ENCODE measurements around the gene UPP1. TPM values are rescaled to one million over a fixed set of nuclear protein-coding genes. Genes with fewer than 3 reads are reported as not detected.

The UPP1 gene
- 100 to 1,000 TPM; 125 to 171 (median 166) TPM for polyA plus RNA-seq

DNA sequence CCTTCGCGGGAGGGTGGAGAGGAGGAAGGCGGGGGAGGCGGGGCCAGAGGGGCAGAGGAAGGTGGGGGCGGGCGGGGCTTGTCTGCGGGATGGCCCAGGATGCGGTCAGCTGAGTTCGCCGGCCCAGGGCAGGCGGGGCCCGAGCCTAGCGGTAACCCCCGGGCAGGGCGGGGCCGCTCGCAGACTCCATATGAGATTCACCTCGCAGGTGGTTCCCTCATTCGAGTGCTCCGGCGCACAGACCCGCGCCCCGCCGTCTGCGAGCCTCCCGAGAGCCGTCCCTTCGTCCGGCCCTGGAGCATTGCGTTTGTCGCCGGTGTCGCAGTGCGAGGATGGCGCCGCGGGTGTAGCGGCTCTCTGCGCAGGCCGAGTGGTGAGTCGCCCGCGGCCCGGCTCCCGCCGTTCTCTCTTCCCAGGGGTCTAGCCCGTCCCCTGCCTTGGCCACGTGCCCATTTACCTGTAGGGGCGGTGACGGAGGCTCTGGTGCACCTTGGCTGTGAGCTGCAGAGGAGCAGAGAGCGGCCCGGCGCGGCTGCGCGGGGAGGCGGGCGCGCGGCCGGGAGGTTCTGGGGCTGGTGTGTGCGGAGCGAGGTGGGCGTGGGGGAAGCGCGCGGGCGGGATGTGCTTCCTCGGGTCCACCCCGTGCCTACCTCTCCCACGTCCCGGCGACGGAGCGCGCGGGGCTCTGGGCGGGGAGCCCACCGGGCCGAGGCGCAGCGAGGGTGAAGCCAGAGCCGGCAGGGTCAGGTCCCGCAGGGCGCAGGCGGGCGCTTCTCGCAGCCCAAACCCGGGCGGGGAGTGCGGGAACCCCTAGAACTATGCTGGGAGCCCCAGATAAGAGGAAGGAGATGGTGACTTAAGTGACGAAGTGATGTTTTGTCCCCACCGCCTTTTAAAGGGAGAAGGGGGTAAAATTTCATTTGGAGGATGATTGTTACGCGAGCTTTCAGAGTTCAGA lies at the start of gene UPP1:
Gene UPP1 (plus strand): TSS at position 220 of the 958 bp plus-strand sequence. CDS start 5,519 bp downstream, outside the sequence.
- H3K9me3 Mint-ChIP-seq, result no peaks in the 10 kb centered on the region
- H3K36me3 Mint-ChIP-seq, result peaks cover 5 to 36% (median 17%) of the 10 kb centered on the region in 3 donors
- peak within 1 kb of the TSS; percentile 94 to 97 (median 96) for H3K27ac Mint-ChIP-seq
- DNase-seq, result peak in 2 of 3 donors; percentile 51 to 56
- peaks cover 13 to 35% (median 24%) of the 10 kb centered on the region in 3 donors for H3K27me3 Mint-ChIP-seq (ENCODE audit: low read depth in 3 of 3)
- H3K4me3 Mint-ChIP-seq, result peak within 1 kb of the TSS; percentile 84 to 96 (median 89)
- peaks cover 77 to 85% of the 10 kb centered on the region in 2 donors for H3K4me1 Mint-ChIP-seq

DNA sequence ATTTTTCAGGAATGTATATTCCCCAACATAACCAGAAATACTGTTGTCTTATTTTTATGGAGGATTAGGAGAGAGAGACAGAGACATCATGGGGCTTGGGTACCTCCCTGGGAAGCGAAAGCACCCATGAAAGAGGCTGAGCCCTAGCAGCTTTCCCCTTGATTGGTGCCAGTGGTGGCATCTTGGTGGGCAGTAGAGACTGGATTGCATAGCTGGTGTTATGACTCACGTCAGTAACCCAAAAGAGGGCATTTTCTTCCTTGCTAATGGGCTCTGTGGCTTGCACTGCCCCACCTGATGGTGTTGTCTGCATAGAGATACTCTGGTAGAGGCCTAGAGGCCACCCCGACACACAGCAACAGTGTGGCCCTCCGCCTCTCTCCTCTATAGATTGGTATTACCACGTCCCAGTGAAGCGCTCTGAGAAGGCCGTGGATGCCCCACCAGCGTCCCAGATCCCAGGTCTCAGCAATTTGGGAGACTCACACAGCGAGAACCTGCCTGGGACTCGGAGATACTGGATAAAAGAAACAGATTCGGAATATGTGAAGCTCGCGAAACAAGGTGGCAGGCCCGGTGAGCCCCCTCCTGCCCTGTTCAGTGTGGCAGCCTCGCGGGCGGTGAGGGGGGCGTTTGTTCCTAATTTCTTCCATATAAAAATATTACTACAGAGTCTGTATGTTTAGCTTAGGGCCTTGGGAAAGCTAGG lies 48.0 kb upstream of the UPP1 start:
- no peaks in the 10 kb centered on the region for H3K36me3 Mint-ChIP-seq
- H3K4me3 Mint-ChIP-seq, result no peak overlapping the region
- peaks cover 22 to 36% of the 10 kb centered on the region in 2 donors for H3K4me1 Mint-ChIP-seq
- peaks cover 4 to 9% (median 7%) of the 10 kb centered on the region in 3 donors for H3K27me3 Mint-ChIP-seq (ENCODE audit: low read depth in 3 of 3)
- no peak overlapping the region for H3K27ac Mint-ChIP-seq
- no peak for DNase-seq
- no peaks in the 10 kb centered on the region for H3K9me3 Mint-ChIP-seq

GRCh38 chr7:48041653-48041970 lies 47.5 kb upstream of the UPP1 start:
- Mint-ChIP-seq H3K27ac (no peak overlapping the region), H3K4me3 (no peak overlapping the region), H3K36me3 (no peaks in the 10 kb centered on the region), H3K4me1 (peaks cover 23 to 36% of the 10 kb centered on the region in 2 donors), H3K27me3 (ENCODE audit: low read depth in 3 of 3) (peaks cover 0 to 6% (median 5%) of the 10 kb centered on the region in 3 donors), H3K9me3 (no peaks in the 10 kb centered on the region)
- DNase-seq, result no peak

GRCh38 chr7:48042216-48042615 lies 46.8 kb upstream of the UPP1 start:
- DNase-seq, result no peak
- peaks cover 0 to 3% (median 3%) of the 10 kb centered on the region in 3 donors for H3K27me3 Mint-ChIP-seq (ENCODE audit: low read depth in 3 of 3)
- no peaks in the 10 kb centered on the region for H3K9me3 Mint-ChIP-seq
- no peak overlapping the region for H3K27ac Mint-ChIP-seq
- H3K4me3 Mint-ChIP-seq, result no peak overlapping the region
- no peaks in the 10 kb centered on the region for H3K36me3 Mint-ChIP-seq
- peaks cover 28 to 37% of the 10 kb centered on the region in 2 donors for H3K4me1 Mint-ChIP-seq

- H3K27ac Mint-ChIP-seq, result no peak overlapping the region
- H3K4me3 Mint-ChIP-seq, result no peak overlapping the region
- H3K9me3 Mint-ChIP-seq, result no peaks in the 10 kb centered on the region
- peaks cover 0 to 3% (median 3%) of the 10 kb centered on the region in 3 donors for H3K27me3 Mint-ChIP-seq (ENCODE audit: low read depth in 3 of 3)
- DNase-seq, result no peak
- H3K4me1 Mint-ChIP-seq, result peaks cover 28 to 37% of the 10 kb centered on the region in 2 donors
- H3K36me3 Mint-ChIP-seq, result no peaks in the 10 kb centered on the region
Observed at GRCh38 chr7:48042636-48043035, 46.4 kb upstream of the UPP1 start.

GRCh38 chr7:48045195-48045765 lies 43.8 kb upstream of the UPP1 start:
- H3K9me3 Mint-ChIP-seq, result no peaks in the 10 kb centered on the region
- peak overlapping the region; percentile 55 to 70 (median 61) for H3K4me3 Mint-ChIP-seq
- DNase-seq, result peak; percentile 36 to 54 (median 44)
- no peaks in the 10 kb centered on the region for H3K36me3 Mint-ChIP-seq
- H3K4me1 Mint-ChIP-seq, result peaks cover 45 to 51% of the 10 kb centered on the region in 2 donors
- H3K27me3 Mint-ChIP-seq (ENCODE audit: low read depth in 3 of 3), result peaks cover 0 to 8% (median 3%) of the 10 kb centered on the region in 3 donors
- H3K27ac Mint-ChIP-seq, result peak overlapping the region in 4 of 6 donors; percentile 0 to 76 (median 39)

GRCh38 chr7:48046458-48046857 lies 42.6 kb upstream of the UPP1 start:
- peak overlapping the region in 4 of 6 donors; percentile 8 to 76 (median 46) for H3K27ac Mint-ChIP-seq
- no peaks in the 10 kb centered on the region for H3K9me3 Mint-ChIP-seq
- H3K4me1 Mint-ChIP-seq, result peaks cover 47 to 52% of the 10 kb centered on the region in 2 donors
- H3K4me3 Mint-ChIP-seq, result peak overlapping the region; percentile 36 to 65 (median 53)
- no peaks in the 10 kb centered on the region for H3K36me3 Mint-ChIP-seq
- peaks cover 0 to 8% (median 3%) of the 10 kb centered on the region in 3 donors for H3K27me3 Mint-ChIP-seq (ENCODE audit: low read depth in 3 of 3)
- peak; percentile 44 to 58 (median 52) for DNase-seq

- no peak overlapping the region for H3K4me3 Mint-ChIP-seq
- H3K27ac Mint-ChIP-seq, result no peak overlapping the region
- no peaks in the 10 kb centered on the region for H3K36me3 Mint-ChIP-seq
- H3K4me1 Mint-ChIP-seq, result peaks cover 47 to 52% of the 10 kb centered on the region in 2 donors
- peaks cover 0 to 8% (median 4%) of the 10 kb centered on the region in 3 donors for H3K27me3 Mint-ChIP-seq (ENCODE audit: low read depth in 3 of 3)
- DNase-seq, result no peak
- H3K9me3 Mint-ChIP-seq, result no peaks in the 10 kb centered on the region
Observed at GRCh38 chr7:48048113-48048512, 41.0 kb upstream of the UPP1 start.

DNA sequence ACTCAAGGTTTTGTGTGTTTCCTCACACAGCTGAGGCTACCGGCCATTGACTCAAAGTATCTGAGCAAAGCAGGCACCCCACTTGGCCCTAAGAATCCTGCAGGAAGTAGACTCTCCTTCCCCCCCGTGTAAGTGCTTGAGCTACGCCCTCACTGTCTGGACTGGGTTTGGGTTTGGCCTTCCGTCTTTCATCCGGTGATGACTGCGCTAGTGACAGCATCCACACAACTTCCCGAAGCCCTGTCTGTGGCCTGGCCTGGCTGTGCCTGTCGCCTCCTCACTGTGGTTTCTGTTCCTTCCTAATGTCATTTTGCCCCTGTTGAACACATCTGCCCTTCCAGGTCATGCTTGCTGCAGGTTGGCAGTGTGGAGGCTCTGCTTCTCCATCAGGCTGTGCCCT lies 39.2 kb upstream of the UPP1 start:
- Mint-ChIP-seq H3K27ac (peak overlapping the region in 5 of 6 donors; percentile 8 to 81 (median 52)), H3K4me1 (peaks cover 39 to 41% of the 10 kb centered on the region in 2 donors)
- peak; percentile 30 to 37 (median 33) for DNase-seq

DNA sequence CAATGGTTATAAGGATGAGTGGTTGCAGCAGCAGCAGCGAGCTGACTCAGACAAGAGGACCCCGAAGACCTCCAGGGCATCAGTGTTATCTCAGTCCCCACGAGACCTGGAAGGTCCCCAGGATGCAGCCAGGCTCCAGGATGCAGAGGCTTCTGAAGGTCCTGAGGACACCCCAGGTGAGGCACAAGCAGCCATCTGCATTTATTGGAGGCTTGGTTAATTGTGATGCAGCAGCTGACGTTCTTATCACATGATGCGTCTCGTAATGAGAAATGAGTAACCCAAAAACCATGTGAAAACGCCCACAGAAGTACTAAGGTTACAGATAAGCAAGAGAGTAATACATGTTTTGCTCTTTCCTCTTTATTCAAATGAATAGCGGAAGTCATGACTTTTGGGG lies 36.3 kb upstream of the UPP1 start:
- Mint-ChIP-seq H3K4me1 (peaks cover 15 to 20% of the 10 kb centered on the region in 2 donors), H3K4me3 (no peak overlapping the region), H3K36me3 (peaks cover 3 to 8% (median 4%) of the 10 kb centered on the region in 3 donors), H3K9me3 (peaks cover 0 to 6% (median 0%) of the 10 kb centered on the region in 6 donors), H3K27me3 (ENCODE audit: low read depth in 3 of 3) (peaks cover 3 to 8% (median 3%) of the 10 kb centered on the region in 3 donors), H3K27ac (no peak overlapping the region)
- no peak for DNase-seq

More for the DNA sequence above, 39.2 kb upstream of the UPP1 start:
- Mint-ChIP-seq H3K4me3 (peak overlapping the region in 1 of 5 donors; percentile 5), H3K9me3 (no peaks in the 10 kb centered on the region), H3K36me3 (no peaks in the 10 kb centered on the region), H3K27me3 (ENCODE audit: low read depth in 3 of 3) (peaks cover 0 to 8% (median 4%) of the 10 kb centered on the region in 3 donors)

GRCh38 chr7:48053736-48054135 lies 35.3 kb upstream of the UPP1 start:
- DNase-seq, result no peak
- Mint-ChIP-seq H3K36me3 (peaks cover 3 to 8% (median 7%) of the 10 kb centered on the region in 3 donors), H3K4me1 (peaks cover 18 to 19% of the 10 kb centered on the region in 2 donors), H3K4me3 (no peak overlapping the region), H3K9me3 (peaks cover 0 to 6% (median 0%) of the 10 kb centered on the region in 6 donors), H3K27me3 (ENCODE audit: low read depth in 3 of 3) (peaks cover 3 to 5% (median 3%) of the 10 kb centered on the region in 3 donors), H3K27ac (no peak overlapping the region)

- Mint-ChIP-seq H3K27me3 (ENCODE audit: low read depth in 3 of 3) (peaks cover 0 to 6% (median 4%) of the 10 kb centered on the region in 3 donors), H3K36me3 (peaks cover 7 to 10% (median 8%) of the 10 kb centered on the region in 3 donors), H3K9me3 (peaks cover 0 to 6% (median 1%) of the 10 kb centered on the region in 6 donors), H3K4me1 (peaks cover 5 to 9% of the 10 kb centered on the region in 2 donors), H3K27ac (peak overlapping the region in 2 of 6 donors; percentile 41 to 84), H3K4me3 (no peak overlapping the region)
- DNase-seq, result no peak
Observed at GRCh38 chr7:48058990-48059389, 30.1 kb upstream of the UPP1 start.

DNA sequence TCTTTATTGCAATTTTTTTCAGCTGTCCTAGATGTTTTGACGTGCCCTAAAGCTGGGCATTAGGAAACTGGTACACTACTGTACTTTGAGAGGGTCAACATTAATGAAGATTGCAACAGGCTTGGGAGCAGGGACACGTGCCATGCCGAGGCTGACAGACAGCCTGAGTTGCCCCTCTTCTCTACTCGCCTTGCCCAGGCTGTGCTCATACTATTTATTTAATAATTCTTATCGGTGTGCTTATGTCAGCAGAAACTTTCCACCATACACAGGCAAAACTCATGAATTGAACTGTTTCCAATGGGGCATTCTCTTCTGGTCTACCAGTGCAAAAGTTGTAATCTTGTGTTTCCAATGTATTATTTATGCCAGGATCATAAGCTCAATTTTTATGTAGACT lies 29.4 kb upstream of the UPP1 start:
- DNase-seq, result no peak
- H3K36me3 Mint-ChIP-seq, result peaks cover 7 to 10% (median 8%) of the 10 kb centered on the region in 3 donors
- no peak overlapping the region for H3K27ac Mint-ChIP-seq
- peaks cover 5 to 9% of the 10 kb centered on the region in 2 donors for H3K4me1 Mint-ChIP-seq
- H3K9me3 Mint-ChIP-seq, result peaks cover 0 to 6% (median 1%) of the 10 kb centered on the region in 6 donors
- peaks cover 0 to 6% (median 4%) of the 10 kb centered on the region in 3 donors for H3K27me3 Mint-ChIP-seq (ENCODE audit: low read depth in 3 of 3)
- H3K4me3 Mint-ChIP-seq, result no peak overlapping the region

Measured in immature natural killer cell (primary cell).